Stimulated activated CD4-positive, alpha-beta T cell treated with anti-CD3 and anti-CD28 coated beads, Interleukin-2, amount 100 ng/mL, for 24 hours (primary cell): ENCODE data around the gene OR52N2.

ENCODE experiments used
- DNase-seq, 2 donors: peaks; one replicate each; pipeline ENCODE4 v3.0.0-alpha.2; 2020

Gene OR52N2

DNA sequence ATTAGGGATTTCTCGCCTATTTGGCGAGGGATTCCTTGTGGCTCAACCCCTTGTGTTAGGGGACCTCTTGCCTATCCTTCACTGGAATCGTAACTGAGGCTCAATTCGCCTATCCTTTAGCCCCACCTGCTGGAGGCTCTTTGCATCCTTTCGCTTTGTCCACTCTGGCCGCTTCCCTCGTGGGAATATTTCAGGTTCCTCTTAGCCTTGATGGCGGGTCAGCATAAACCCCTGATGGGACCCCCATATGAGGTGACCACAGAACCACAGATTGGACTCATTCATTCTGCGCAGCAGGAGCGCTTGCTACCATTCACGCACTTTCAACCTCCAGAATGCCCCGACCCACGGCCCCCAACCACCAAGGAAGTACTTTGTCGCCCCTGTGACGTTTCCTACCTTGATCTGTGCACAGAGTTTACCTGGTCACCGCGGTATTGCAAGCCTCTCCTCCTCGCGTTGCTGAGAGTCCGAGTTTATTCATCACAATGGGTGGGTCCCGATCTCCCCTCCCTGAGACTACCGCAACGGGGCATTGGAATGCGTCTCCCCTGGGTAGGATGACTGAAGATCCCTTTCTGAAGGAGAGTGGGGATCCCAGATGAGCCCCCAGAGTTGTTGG lies at the start of gene OR52N2:
TSS of gene OR52N2 (plus strand) at position 425 of the 622 bp plus-strand sequence. CDS start 11,412 bp downstream, outside the sequence.
- peak; percentile 70 to 77 for DNase-seq

DNA sequence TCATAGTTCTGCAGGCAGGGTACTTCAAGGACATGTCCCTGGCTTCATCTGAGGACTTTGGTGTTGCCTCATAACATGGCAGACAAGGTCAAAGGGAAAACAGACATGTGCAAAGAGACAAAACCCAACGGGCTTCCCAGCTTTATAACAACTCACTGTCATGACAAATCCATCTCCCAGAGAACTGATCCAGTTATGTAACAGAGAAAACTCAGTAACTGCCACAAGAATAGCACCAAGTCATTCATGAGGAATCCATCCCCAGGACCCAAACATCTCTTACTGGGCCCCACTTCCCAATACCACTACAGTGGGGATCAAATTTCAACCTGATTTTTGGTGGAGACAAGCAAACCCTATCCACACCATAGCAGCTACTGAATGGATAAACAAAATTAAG lies 41.7 kb upstream of the OR52N2 start:
- DNase-seq, result no peak

DNA sequence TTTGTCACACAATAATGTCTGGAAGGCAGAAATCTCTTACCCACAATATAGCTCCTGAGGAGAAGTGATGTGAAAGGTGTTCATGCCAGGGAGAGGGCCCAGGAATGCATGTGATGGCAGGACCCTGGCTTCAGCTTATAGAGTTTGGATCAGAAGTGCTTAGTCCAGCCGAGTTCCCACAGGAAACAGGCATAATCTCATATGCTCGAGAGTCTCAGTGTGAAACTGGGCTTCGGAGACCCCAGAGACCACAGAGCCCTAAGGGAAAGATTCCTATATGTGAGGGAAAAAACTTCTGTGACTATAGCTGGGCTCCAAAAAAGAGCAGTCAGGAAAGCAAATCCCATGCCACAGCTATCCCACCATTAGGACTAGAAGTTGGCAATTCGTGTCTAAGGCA lies 25.5 kb upstream of the OR52N2 start, which contains the start of gene OR52N5:
TSS of gene OR52N5 (minus strand) at position 101 of the 400 bp plus-strand sequence. CDS start 4,721 bp downstream, outside the sequence.
- DNase-seq, result no peak

DNA sequence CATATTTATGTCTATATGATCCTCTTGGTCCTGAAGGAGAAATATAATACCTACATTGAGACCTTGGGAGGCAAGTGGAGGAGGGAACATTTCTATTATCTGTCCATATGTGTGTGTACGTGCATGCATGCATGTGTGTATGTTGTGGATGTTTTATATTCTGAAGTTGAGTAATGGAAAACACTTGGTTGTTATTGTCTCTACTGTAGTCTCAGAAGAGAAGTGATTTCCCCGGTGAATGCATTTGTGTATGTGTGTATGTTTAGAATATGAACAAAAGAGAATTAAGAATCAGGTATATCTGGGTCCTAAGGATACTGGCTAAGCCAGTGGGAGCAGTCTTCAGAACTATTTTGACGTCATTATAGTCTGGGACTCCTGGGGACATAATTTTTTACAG lies 17.6 kb upstream of the OR52N2 start, which contains the start of gene OR52N1:
TSS of gene OR52N1 (minus strand) at position 101 of the 400 bp plus-strand sequence. CDS start 2,449 bp downstream, outside the sequence.
- DNase-seq, result no peak

DNA sequence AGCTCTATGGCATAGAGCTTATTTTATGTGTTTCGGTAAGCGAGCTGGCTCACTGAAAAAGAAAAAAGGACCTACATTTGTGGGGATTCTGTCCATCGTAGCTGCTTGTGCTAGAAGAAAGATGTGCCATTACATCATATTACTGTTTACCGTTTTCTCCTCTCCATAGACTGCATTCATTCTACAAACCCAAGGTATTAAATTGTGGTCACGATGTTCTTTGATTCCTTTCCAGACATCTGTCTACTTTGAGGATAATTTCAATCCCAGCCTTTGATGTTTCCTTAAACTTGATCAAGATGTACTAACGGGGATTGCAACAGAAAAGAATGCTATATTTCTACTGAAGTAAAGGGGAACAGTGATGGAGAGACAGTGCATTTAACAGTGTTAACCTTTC lies 12.2 kb upstream of the OR52N2 start:
- no peak for DNase-seq

DNA sequence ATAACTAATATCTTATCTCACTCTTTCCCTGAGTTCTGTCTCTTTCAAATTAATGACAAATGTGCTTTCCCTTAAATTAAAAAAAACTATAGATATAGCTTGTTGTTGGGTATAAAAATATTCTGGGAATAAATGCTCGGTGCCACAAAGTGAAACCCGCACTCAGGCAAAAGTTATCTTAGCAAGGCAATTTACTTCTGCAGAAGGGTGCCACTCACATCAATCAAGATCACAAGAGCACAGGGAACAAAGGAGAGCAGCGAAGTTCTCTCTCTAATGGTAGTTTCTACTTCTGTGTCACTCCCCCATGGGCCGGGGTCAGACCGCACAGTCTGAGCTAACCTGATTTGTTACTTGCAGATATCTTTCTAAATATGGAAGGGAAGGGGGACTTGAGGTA lies 4.7 kb upstream of the OR52N2 start:
- DNase-seq, result no peak

DNA sequence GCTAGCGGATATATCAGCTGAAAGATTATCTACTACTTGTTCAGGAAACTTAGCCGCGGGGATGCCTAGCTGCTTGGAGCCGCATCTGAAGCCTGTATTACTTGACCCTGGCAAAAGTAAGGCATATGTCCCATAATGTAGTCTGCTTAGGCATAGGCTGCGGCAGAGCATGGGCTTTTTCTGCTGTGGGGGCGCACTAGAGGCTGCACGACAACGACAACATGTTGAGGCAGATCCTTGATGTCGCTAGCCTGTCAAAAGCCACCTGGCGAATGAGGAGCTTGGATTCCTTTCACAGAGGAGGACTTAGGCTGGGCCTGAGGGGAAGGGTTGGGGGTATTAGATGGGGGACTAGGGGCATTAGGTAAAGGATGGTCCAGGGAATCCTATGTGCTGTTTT lies 1.1 kb upstream of the OR52N2 start:
- DNase-seq, result no peak

DNA sequence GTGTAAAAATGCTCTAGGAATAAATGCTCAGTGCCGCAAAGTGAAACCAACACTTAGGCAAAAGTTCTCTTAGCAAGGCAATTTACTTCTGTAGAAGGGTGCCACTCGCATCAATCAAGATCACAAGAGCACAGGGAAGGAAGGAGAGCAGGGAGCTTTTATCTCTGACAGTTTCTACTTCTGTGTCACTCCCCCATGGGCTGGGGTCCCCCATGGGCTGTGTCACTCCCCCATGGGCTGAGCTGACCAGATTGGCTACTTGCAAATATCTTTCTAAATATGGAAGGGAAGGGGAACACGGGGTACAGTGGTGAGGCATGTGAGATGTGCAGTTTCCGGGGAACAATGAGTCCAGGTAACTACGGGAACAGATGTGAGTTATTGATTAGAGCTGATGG lies 397 bp downstream of the OR52N2 start:
- DNase-seq, result no peak

DNA sequence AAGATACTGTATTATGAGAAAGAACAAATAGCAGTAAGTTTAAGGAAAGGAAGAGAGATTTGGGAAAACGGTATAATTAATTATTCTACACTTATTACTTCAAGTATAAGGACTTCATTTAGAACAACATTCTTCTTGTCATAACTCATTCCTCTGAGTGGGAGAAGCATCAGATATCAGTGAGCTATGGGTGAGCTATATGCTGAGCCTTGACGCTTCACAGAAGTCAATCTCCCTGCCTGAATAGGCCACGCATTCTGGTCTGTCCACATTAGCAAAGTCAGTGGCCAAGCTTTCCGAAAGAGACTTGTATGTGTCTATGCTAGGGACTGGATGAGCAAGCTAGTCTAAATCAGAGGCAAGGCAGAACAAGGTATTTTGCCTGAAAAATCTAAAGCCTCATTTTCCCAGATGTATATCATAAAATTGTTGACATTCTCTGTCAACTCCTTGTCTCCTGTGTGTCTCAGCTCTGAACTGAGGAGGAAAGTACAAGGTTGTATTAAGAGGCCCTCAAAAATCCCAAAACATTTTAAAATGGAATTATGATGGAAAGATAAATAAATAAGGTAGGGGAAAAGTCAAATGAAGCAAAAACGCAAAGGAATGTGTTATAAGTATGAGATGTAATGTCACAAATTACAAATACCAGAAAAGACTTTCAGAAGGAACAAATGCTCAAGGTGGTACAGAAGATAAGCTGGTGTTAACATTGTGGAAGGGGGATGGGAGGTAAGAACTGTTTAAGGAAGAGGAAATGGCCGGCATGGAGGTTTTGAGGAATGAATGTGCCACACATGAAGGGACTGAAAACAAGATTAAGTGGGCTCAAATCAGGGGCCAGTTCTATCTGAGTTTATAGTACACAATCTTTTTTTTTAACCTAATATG lies 1.4 kb downstream of the OR52N2 start:
- no peak for DNase-seq

DNA sequence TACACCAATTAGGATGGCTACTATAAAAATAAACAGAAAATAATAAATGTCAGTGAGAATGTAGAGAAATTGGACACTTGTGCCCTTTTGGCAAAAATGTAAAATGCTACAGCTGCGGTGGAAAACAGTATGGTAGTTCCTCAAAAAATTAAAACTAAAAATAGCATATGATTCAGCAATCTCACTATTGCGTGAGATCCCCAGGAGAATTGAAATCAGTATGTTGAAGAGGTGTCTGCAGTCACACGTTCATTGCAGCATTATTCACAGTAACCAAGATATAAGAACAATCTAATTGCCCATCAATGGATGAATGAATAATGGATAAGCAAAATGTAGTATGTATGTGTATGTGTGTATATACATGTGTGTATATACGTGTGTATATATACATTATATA lies 6.8 kb downstream of the OR52N2 start:
- no peak for DNase-seq

DNA sequence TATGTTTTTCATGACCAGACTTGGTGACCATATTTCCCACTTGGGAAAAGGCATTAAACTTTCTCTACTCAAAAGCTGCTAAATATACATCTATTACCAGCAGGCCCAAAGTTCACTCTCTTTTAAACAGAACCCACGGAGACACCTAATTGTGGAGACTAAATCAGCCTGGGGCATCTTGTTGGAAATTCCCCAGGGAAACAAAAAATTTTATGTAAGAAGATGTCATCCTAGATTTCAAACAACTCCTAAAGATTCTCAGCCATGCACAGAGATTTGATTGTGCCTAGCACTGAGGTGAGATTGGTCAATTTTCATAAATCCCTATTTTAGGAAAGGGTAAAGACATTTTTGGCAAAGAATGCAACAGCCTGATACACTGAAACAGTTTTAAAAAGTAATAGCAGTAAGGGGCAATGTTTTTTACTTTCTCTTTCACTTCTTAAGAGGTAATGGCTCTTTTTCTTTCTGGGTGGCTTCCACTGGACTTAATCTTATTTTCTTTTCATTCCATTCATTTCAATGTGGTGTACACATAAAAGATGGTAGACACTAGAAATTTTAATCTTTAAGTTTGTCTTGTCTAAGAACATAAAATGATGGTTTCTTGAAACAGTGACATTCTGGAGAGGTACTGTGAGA lies 9.6 kb downstream of the OR52N2 start:
- no peak for DNase-seq

DNA sequence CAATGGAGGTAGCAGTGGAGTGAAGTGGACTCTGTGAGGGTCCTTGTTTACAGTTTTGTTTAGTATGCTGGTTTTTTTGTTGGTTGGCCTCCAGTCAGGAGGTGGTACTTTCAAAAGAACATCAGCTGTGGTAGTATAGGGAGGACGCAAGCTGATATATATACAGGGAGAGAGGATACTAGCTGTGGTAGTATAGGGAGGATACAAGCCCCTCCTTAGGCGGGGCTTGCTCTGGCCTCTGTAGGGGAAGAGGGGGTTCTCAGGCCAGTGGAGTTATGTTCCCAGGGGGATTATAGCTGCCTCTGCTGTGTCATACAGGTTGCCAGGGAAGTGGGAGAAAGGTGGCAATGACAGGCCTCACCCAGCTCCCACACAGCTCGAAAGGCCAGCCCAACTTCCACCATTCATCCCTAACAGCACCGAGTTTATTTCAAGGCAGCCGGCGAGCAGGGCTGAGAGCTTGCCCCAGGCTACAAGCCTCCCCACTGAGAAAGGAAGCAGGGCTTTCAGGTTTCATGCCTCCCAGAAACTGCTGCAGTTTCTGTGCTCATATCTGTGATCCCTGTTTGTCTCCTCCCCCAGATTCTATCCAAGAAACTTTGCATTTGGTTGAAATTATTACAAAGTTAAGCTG lies 22.6 kb downstream of the OR52N2 start:
- DNase-seq, result no peak

DNA sequence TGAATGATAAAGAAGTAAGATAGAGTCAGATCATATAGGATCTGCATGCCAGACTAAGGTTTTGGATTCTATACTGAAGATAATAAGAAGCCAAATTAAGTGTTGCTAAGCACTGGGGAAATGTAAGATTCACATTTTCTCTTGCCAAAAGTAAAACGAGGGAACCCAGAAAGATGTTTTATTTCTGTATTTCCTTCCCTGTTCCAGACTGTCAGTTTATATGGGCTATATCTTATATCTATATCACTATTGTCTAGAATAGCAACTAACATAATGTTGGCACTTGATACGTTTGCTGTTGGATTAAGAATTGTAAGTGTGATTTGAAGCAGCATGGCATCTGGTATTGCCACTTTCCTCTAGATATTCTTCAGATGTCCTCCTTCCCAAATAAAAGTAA lies 24.7 kb downstream of the OR52N2 start:
- no peak for DNase-seq

DNA sequence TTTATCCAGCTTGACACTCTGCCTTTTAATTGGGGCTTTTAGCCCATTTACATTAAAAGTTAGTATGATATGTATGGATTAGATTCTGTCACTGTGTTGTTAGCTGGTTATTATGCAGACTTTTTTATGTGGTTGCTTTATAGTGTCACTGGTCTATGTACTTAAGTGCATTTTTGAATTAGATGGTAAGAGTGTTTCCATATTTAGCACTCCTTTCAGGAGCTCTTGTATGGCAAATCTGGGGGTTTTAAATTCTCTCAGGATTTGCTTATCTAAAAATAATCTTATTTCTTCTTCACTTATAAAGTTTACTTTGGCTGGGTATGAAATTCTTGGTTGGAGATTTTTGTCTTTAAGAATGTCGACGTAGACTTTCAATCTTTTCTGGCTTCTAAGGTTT lies 29.0 kb downstream of the OR52N2 start:
- no peak for DNase-seq

DNA sequence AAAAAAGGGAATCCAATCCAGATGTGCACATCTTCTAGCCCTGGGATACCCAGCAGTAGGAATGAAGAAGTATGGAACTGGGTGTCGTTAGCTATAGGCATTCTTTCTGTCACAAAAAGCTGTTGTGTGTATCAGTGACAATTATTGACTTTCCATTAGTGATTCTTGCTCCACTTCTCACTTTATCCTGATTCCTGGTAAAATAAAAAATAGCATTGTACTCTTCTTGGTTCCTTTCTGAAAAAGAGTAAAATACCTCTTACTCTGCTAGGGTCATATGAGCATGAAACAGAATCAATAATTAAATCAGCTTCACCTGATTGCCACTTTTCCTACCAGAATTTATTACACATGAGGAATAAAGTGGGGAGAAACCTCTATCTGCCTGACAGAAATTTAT lies 33.1 kb downstream of the OR52N2 start, which contains the start of gene OR52E6:
TSS of gene OR52E6 (minus strand) at position 101 of the 400 bp plus-strand sequence. CDS start at position 101, 0 bp downstream.
- DNase-seq, result no peak

DNA sequence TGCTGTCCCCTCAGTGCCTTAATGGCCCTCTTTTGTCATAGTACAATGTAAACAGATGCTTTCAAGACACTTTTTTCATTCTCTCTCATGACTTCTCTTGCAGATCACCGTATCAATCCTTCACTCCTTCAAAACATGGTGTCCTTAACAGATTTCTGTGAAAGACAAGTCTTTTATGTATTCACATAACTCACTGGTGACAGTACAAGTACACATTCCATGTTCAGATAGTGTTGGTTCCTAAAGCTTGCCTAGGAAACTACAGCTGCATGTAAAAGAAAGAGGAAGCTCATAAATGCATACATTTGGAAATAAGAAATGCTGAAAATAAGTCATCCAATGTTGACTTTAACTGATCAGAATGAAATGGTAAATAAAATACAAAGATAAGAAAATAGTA lies 38.0 kb downstream of the OR52N2 start:
- no peak for DNase-seq

DNA sequence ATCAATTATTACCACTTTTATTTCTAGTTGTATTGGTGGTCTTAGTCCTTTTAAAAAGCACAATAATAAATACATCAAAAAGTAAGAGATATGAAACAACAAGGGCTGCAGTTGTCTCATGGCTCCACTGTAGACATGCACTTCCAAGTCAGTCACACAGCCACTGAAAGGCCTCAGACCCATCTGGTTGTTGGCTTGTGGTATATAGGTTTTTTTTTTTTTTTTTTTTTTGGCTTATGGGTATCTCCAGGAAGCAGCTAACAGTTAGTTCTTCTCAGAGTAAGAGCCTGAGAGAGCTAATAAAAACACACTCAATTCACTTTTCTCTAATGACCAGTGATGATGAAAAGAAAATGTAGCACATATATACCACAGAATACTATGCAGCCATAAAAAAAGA lies 39.0 kb downstream of the OR52N2 start:
- no peak for DNase-seq

DNA sequence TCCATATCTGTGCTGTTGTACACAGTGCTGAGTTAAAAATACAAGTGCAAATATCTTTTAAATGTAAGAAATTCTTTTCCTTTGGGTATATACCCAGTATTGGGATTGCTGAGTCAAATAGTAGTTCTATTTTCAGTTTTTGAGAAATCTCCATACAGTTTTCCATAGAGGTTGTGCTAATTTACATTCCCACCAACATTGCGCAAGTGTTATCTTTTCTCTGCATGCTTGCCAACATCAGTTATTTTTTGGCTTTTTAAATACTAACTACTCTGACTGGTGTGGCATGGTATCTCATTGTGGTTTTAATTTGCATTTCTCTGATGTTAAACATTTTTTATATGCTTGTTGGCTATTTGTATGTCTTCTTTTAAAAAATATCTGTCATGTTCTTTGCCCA lies 42.3 kb downstream of the OR52N2 start:
- DNase-seq, result no peak

DNA sequence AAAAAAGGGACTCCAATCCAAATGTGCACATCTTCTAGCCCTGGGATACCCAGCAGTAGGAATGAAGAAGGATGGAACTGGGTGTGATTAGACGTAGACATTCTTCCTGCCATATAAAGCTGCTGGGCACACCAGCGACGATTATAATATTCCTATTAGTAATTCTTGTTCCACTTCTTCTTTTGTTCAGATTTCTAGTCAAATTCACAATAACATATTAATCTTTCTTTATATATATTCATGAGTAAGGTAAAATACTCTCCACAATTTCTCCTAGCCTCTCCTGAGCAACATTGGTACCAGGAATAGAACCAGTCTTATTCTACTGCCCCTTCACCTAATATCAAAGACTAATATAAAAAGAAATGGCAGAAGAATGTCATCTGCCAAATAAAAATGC lies 48.9 kb downstream of the OR52N2 start, which contains the start of gene OR52E8:
TSS of gene OR52E8 (minus strand) at position 101 of the 400 bp plus-strand sequence. CDS start at position 101, 0 bp downstream.
- no peak for DNase-seq

DNA sequence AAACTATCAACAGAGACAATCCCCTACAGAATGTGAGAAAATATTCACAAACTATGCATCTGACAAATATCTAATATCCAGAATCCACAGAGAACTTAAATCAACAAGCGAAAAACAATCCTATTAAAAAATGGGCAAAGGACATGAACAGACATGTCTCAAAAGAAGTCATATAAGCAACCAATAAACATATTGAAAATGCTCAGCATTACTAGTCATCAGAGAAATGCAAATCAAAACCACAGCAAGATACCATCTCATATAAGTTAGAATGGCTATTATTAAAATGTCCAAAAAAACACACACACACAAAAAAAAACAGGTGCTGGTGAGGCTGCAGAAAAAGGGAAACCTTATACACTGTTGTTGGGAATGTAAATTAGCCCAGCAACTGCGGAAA lies 57.1 kb downstream of the OR52N2 start:
- no peak for DNase-seq
